Breast epithelium (tissue), 4 donors: ENCODE results near the gene CLIC6. TPM values are rescaled to one million over a fixed set of nuclear protein-coding genes. Genes with fewer than 3 reads are reported as not detected.

Experiments
- DNase-seq, 2 donors: peaks; one replicate each; pipeline ENCODE4 v3.0.0-alpha.2; 2019; ENCODE audit warnings: low spot score in 2 of 2
- H3K27ac ChIP-seq, 2 donors: fragments of 200-600 bp; sonication (generic) in 1 of 2; one replicate each; pipeline ENCODE4 v1.5.1; 2016 to 2019; ENCODE audit warnings: mild to moderate bottlenecking in 1 of 2
- H3K27me3 ChIP-seq, 2 donors: fragments of 200-600 bp; sonication (generic) in 1 of 2; one replicate each; pipeline versions ENCODE4 v1.5.1 to v1.6.0; 2017 to 2019; ENCODE audit warnings: control low read depth in 1 of 2, mild to moderate bottlenecking in 1 of 2
- H3K36me3 ChIP-seq: fragments of 200-600 bp; one replicate; pipeline ENCODE4 v1.5.1; 2019
- H3K4me1 ChIP-seq, 2 donors: fragments of 200-600 bp; sonication (generic); one replicate each; pipeline ENCODE4 v1.5.1; 2016 to 2019; ENCODE audit warnings: control low read depth in 1 of 2
- H3K4me3 ChIP-seq, 3 donors: fragments of 200-600 bp; sonication (generic); 1 replicate in 2 of 3; 2 replicates in 1 of 3; pipeline ENCODE4 v1.5.1; 2016 to 2019; ENCODE audit warnings: mild to moderate bottlenecking in 3 of 3, moderate library complexity in 2 of 3
- H3K9me3 ChIP-seq, 2 donors: fragments of 200-600 bp; sonication (generic) in 1 of 2; one replicate each; pipeline ENCODE4 v1.5.1; 2016 to 2019; ENCODE audit warnings: control low read depth in 1 of 2
- POLR2A ChIP-seq: fragments of 450-650 bp; IDR thresholded peaks from one replicate; pipeline ENCODE4 v1.6.1; 2016; ENCODE audit warnings: antibody characterized with exemption, mild to moderate bottlenecking, moderate library complexity
- POLR2AphosphoS5 ChIP-seq, 3 donors: sonication (generic); formaldehyde crosslinking; IDR thresholded peaks; one replicate each; pipeline ENCODE4 v1.6.1; 2017; ENCODE audit warnings: antibody characterized with exemption in 3 of 3
- intact Hi-C: fragments of 100-400 bp; cut with DNase I; formaldehyde crosslinking; loops from one replicate; pipeline ENCODE4 v1.15.1; 2023; ENCODE audit warnings: low total_unique reads
- total RNA-seq, 3 donors: library from RNA; depleted of rRNA; stranded (reverse); fragments of >200 nt; gene quantifications; one replicate each; pipeline ENCODE4 v1.1.0, GENCODE V29; 2016
- TF ChIP-seq, protein P1 (sequence below), 3 donors: fragments of 450-650 bp; IDR thresholded peaks; one replicate each; pipeline ENCODE4 v1.5.1; 2016 to 2017; ENCODE audit warnings: antibody characterized with exemption in 3 of 3, mild to moderate bottlenecking in 3 of 3, moderate library complexity in 3 of 3

Gene CLIC6
- total RNA-seq, 3 donors from 2014 or later, result 10.0 to 34.1 (median 14.4) TPM

DNA sequence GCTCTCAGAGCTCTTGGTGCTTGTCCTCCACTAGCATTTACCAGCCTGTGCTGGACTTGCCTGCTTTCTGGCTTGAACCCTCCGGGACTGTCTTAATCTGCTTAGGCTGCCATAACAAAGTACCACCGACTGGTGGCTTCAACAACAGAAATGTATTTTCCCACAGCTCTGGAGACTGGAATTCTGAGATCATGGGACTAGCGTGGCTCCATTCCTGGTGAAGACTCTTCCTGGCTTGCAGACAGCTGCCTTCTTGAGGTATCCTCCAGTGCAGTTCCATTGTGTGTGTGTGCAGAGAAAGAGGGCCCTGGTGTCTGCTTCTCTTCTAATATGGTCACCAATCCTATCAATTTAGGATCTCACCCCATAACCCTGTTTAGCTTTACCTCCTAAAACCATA is 31.8 kb upstream of the CLIC6 start:
- Histone ChIP-seq H3K4me1 (no peaks in the 10 kb centered on the region), H3K27me3 (no peaks in the 10 kb centered on the region), H3K4me3 (no peak overlapping the region), H3K36me3 (no peaks in the 10 kb centered on the region), H3K27ac (no peak overlapping the region), H3K9me3 (no peaks in the 10 kb centered on the region)
- intact Hi-C loops, result no loop called here
- DNase-seq, result no peak
- no peak for TF ChIP-seq POLR2A
- TF ChIP-seq, protein P1, sequence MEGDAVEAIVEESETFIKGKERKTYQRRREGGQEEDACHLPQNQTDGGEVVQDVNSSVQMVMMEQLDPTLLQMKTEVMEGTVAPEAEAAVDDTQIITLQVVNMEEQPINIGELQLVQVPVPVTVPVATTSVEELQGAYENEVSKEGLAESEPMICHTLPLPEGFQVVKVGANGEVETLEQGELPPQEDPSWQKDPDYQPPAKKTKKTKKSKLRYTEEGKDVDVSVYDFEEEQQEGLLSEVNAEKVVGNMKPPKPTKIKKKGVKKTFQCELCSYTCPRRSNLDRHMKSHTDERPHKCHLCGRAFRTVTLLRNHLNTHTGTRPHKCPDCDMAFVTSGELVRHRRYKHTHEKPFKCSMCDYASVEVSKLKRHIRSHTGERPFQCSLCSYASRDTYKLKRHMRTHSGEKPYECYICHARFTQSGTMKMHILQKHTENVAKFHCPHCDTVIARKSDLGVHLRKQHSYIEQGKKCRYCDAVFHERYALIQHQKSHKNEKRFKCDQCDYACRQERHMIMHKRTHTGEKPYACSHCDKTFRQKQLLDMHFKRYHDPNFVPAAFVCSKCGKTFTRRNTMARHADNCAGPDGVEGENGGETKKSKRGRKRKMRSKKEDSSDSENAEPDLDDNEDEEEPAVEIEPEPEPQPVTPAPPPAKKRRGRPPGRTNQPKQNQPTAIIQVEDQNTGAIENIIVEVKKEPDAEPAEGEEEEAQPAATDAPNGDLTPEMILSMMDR (IDR thresholded peaks at IDR 0.05), result no peak
- TF ChIP-seq POLR2AphosphoS5 (IDR thresholded peaks at IDR 0.05), result no peak

DNA sequence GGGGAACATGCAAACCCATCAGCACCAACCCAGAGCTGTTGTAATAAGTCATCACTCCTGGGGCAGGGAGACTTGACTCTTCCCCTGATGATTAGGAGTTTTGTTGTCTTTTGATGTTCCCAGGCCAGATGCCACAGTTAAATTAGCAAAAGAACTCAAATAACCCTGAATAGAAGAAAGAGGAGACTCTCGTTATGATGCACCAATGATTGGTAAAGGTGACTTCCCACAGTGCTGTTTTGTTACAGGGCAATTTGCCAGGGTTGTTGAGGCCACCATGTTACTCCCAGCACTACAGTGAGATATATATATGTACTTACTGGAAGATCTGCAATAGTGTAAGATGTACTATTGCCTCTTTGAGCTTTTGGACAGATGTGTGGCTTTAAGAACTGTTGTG is 29.5 kb upstream of the CLIC6 start:
- Histone ChIP-seq H3K27me3 (no peaks in the 10 kb centered on the region), H3K27ac (no peak overlapping the region), H3K4me3 (no peak overlapping the region), H3K4me1 (no peaks in the 10 kb centered on the region), H3K36me3 (no peaks in the 10 kb centered on the region), H3K9me3 (no peaks in the 10 kb centered on the region)
- TF ChIP-seq, protein P1 (IDR thresholded peaks at IDR 0.05), result no peak
- TF ChIP-seq POLR2A, result no peak
- no peak for TF ChIP-seq POLR2AphosphoS5 (IDR thresholded peaks at IDR 0.05)
- intact Hi-C loops, result no loop called here
- no peak for DNase-seq

DNA sequence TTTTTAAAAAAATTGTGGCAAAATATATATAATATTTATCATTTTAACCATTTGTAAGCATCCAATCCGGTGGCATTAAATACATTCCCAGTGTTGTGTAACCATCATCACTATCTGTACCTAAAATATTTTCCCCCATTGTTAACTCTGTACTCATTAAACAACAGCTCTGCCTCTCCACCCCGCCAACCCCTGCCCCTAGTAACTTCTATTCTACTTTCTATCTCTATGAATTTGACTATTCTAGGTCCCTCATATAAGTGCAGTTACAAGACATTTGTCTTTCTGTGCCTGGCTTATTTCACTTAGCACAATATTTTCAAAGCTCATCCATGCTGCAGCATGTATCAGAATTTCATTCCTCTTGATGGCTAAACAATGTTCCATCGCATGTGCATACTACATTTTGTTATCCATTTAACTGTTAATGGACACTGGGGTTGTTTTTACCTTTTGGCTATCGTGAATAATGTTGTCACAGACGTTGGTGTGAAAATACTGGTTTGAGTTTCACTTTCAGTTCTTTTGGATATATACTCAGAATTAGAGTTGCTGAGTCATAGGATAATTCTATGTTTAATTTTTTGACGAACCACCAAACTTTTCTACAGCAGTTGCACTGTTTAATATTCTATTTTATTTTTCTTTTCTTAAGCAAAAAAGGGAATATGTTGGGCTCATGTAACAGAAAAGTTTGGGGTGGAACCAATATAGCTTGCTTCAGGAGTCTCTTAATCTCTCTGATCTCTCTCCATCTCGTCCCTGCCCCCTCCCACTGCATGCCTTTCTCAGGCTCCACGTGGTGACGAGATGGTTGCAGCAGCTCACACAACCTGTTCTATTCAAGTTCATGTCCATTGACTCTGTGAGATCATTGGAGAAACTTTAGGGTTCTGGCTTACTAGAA is 28.7 kb upstream of the CLIC6 start:
- no peak overlapping the region for H3K27ac ChIP-seq
- intact Hi-C loops, result no loop called here
- H3K27me3 ChIP-seq, result no peaks in the 10 kb centered on the region
- H3K4me3 ChIP-seq, result no peak overlapping the region
- H3K36me3 ChIP-seq, result no peaks in the 10 kb centered on the region
- TF ChIP-seq POLR2AphosphoS5 (IDR thresholded peaks at IDR 0.05) (no peak), POLR2A (no peak)
- TF ChIP-seq, protein P1 (IDR thresholded peaks at IDR 0.05), result no peak
- no peak for DNase-seq
- H3K4me1 ChIP-seq, result no peaks in the 10 kb centered on the region
- H3K9me3 ChIP-seq, result no peaks in the 10 kb centered on the region

DNA sequence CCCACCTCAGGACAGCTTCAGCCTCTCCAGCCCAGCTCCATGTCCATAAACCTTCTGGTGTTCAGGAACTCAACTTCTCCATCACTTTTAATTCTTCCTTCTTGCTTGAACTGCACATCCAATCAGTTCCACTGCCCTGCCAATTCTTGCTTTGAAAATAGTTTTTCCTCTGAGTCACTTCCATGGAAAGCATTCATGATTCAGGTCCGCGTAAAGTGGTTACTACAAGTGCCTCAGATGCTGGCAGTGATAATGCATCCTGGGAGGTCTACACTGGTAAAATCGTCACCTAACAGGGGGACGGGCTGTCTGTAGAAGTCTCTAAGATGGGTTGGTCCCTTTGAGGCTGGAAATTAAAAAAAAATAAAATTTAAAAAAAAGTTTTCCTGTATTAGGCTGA is 27.9 kb upstream of the CLIC6 start:
- no peak overlapping the region for H3K27ac ChIP-seq
- intact Hi-C loops, result no loop called here
- H3K36me3 ChIP-seq, result no peaks in the 10 kb centered on the region
- TF ChIP-seq, protein P1 (IDR thresholded peaks at IDR 0.05), result no peak
- no peak for TF ChIP-seq POLR2AphosphoS5 (IDR thresholded peaks at IDR 0.05)
- TF ChIP-seq POLR2A, result no peak
- no peak overlapping the region for H3K4me3 ChIP-seq
- DNase-seq, result no peak
- H3K27me3 ChIP-seq, result no peaks in the 10 kb centered on the region
- H3K9me3 ChIP-seq, result no peaks in the 10 kb centered on the region
- no peaks in the 10 kb centered on the region for H3K4me1 ChIP-seq
